ENCODE data around the gene LENG8.
"Not testable (repeated sequence)": the region's sequence is repeated elsewhere in the genome, so short reads cannot be mapped to it uniquely, and the experiment has no call there.

LENG8 gene

DNA sequence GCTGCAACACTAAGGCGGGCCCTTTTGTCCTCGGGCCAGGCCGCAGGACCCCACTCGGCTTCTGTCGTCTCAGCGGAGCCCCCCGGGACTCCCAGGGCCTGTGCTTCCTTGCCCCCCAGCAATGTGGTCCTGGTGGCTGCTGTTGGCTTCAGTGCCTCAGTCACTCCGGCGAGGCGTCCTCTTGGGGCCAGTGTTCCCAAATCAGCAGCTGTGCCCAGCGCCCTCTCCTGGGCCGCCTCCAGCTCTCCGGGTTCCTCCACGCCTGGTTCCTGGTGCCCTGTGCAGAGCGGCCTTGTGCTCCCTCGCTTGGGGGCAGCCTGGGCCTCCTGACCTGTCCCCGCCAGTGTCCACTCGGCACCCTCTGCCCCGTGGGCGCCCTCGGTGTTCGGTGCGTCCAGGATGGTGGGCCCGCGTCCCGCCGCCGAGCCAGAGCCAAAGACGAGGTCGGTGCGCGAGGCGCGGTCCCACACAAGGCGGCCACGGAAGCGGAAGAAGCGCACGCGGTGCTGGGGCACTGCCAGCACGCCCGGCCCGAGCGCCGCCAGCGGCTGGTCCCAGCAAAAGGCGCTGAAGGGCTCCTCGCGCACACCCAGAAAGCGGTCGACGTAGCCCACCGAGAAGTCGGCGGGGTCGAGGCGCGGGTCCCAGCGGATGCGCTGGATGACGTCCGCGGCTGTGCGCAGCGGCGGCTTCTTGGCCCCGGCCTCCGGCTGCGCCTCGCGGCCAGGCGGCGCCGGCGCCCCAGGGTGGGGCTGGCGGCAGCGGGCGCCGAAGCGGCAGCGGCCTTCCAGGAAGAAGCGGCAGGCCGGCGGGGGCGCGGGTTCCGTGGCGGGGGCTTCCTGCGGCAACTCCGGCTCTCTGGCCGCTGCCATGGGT lies 13.9 kb downstream of the LENG8 start:
- H3K27me3 ChIP-seq (ENCODE audit: control insufficient read depth, insufficient read depth, low read length) = 0 out of 2 replicates have a peak, but pooled peaks cover 4% of the 10 kb centered on the region
- H3K9ac ChIP-seq (ENCODE audit: low read depth, low read length) = peak overlapping the region; percentile 77
- H3K36me3 ChIP-seq (ENCODE audit: control insufficient read depth, insufficient read depth, low read length) = peaks cover 40% of the 10 kb centered on the region
- no peaks in the 10 kb centered on the region for H3K9me3 ChIP-seq (ENCODE audit: control insufficient read depth, insufficient read depth, low read length)
- peak overlapping the region; percentile 99 for H3K27ac ChIP-seq (ENCODE audit: low read depth, low read length)
- peak overlapping the region; percentile 78 for H3K4me3 ChIP-seq (ENCODE audit: low read depth, low read length)
- no peaks in the 10 kb centered on the region for H3K4me1 ChIP-seq (ENCODE audit: control insufficient read depth, insufficient read depth, low read length)

DNA sequence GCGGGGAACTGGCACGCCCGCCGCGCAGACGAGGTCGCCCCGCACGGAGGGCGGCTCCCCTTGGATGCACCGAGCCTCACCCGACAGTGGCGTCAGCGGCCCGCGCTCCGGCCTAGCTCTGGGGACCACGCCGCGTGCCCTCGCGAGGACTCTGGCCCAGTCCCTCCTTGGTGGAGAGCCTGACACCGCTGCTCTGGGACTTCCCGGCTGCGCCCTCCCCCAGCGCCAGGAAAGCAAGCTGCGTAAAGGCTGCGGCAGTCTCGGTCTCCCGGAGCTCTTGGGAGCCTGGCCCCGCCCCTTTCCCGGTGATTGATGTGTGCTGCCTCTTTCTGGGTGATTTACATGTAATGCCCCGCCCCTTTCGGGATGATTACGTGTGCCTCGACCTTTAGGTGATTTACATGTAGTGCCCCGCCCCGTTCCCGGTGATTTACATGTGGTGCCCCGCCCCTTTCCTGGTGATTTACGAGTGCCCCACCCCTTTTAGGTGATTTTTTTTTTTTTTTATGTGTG lies 14.6 kb downstream of the LENG8 start, which contains the start of gene LENG9:
TSS of gene LENG9 (minus strand) at position 248 of the 513 bp plus-strand sequence. CDS start 252 bp downstream, outside the sequence.
- Histone ChIP-seq H3K27me3 (ENCODE audit: control insufficient read depth, insufficient read depth, low read length) (0 out of 2 replicates have a peak, but pooled peaks cover 4% of the 10 kb centered on the region), H3K4me1 (ENCODE audit: control insufficient read depth, insufficient read depth, low read length) (no peaks in the 10 kb centered on the region), H3K9me3 (ENCODE audit: control insufficient read depth, insufficient read depth, low read length) (no peaks in the 10 kb centered on the region), H3K9ac (ENCODE audit: low read depth, low read length) (peak within 1 kb of the TSS; percentile 77), H3K27ac (ENCODE audit: low read depth, low read length) (peak within 1 kb of the TSS; percentile 99), H3K4me3 (ENCODE audit: low read depth, low read length) (peak within 1 kb of the TSS; percentile 78), H3K36me3 (ENCODE audit: control insufficient read depth, insufficient read depth, low read length) (peaks cover 34% of the 10 kb centered on the region)

- Histone ChIP-seq H3K27ac (ENCODE audit: low read depth, low read length) (peak overlapping the region; percentile 99), H3K4me3 (ENCODE audit: low read depth, low read length) (peak overlapping the region; percentile 78), H3K27me3 (ENCODE audit: control insufficient read depth, insufficient read depth, low read length) (0 out of 2 replicates have a peak, but pooled peaks cover 4% of the 10 kb centered on the region), H3K4me1 (ENCODE audit: control insufficient read depth, insufficient read depth, low read length) (no peaks in the 10 kb centered on the region), H3K36me3 (ENCODE audit: control insufficient read depth, insufficient read depth, low read length) (peaks cover 28% of the 10 kb centered on the region), H3K9me3 (ENCODE audit: control insufficient read depth, insufficient read depth, low read length) (no peaks in the 10 kb centered on the region), H3K9ac (ENCODE audit: low read depth, low read length) (peak overlapping the region; percentile 68)
Observed at GRCh38 chr19:54464044-54464629, 15.1 kb downstream of the LENG8 start.

DNA sequence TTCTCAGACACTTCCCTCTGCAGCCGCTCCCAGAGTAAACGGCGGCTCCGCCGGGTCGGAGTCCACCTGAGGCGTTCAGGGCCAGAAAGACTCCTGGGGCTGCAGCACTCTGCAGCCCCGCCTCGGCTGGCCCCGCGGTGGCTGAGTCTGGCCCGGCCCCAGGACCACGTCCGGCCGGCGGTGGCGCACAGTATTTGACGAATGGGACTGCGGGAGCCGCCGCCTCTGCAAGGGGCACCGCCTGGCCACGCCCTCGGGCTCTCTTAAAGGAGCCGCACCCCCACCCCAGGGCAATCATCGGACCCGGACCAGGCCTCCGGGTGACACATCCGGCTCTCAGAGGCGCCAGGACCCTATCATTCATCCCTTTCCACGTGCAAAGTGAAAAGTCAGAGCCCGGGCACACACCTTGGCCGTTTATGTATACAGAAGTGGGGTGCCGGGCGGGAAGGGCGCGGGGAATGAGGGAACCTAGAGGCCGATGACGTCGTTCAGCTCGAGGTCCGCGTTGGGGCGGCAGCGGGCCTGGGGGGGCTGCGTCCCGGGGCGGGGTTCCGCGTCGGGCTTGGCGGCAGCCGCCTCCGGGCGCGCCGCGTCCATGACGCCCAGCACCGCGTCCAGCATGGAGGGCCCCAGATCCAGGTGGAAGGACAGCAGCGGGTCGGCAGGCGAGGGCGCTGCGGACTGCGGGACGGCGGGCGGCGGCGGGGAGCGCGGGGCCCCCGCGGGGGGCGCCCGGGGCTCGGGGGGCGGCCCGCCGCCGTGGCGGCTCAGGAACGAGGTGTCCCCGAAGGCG lies 15.8 kb downstream of the LENG8 start:
- Histone ChIP-seq H3K4me3 (ENCODE audit: low read depth, low read length) (peak overlapping the region; percentile 78), H3K4me1 (ENCODE audit: control insufficient read depth, insufficient read depth, low read length) (no peaks in the 10 kb centered on the region), H3K36me3 (ENCODE audit: control insufficient read depth, insufficient read depth, low read length) (peaks cover 21% of the 10 kb centered on the region), H3K9ac (ENCODE audit: low read depth, low read length) (peak overlapping the region; percentile 68), H3K9me3 (ENCODE audit: control insufficient read depth, insufficient read depth, low read length) (no peaks in the 10 kb centered on the region), H3K27ac (ENCODE audit: low read depth, low read length) (peak overlapping the region; percentile 99), H3K27me3 (ENCODE audit: control insufficient read depth, insufficient read depth, low read length) (peaks cover 8% of the 10 kb centered on the region)

DNA sequence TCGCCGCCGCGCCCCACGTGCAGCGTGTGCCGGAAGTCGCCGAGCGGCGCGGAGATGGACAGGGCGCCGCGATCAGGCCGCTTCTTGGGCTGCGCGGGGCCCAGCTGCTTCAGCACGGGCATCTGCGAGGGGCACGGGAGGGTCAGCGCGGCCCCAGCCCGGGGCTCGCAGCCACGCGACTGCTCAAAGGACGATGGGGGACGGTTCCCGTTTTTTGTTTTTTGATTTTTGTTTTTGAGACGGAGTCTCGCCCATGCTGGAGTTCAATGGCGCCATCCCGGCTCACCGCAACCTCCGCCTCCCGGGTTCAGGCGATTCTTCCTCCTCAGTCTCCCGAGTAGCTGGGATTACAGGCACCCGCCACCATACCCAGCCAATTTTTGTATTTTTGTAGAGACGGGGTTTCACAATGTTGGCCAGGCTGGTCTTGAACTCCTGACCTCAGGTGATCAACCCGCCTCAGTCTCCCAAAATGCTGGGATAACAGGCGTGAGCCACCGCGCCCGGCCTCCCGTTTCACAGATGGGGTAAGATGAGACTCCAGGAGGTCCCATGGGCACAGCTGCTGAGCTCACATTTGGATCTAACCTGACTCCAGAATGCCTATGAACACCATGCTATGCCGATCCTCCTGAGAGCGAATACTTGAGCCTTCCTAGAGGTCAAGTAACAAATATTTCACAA lies 16.6 kb downstream of the LENG8 start:
- no peaks in the 10 kb centered on the region for H3K9me3 ChIP-seq (ENCODE audit: control insufficient read depth, insufficient read depth, low read length)
- peaks cover 15% of the 10 kb centered on the region for H3K27me3 ChIP-seq (ENCODE audit: control insufficient read depth, insufficient read depth, low read length)
- no peaks in the 10 kb centered on the region for H3K4me1 ChIP-seq (ENCODE audit: control insufficient read depth, insufficient read depth, low read length)
- H3K27ac ChIP-seq (ENCODE audit: low read depth, low read length) = no peak overlapping the region
- H3K36me3 ChIP-seq (ENCODE audit: control insufficient read depth, insufficient read depth, low read length) = peaks cover 16% of the 10 kb centered on the region
- no peak overlapping the region for H3K9ac ChIP-seq (ENCODE audit: low read depth, low read length)
- H3K4me3 ChIP-seq (ENCODE audit: low read depth, low read length) = peak overlapping the region; percentile 78; the same call in 1 of the 2 replicates

DNA sequence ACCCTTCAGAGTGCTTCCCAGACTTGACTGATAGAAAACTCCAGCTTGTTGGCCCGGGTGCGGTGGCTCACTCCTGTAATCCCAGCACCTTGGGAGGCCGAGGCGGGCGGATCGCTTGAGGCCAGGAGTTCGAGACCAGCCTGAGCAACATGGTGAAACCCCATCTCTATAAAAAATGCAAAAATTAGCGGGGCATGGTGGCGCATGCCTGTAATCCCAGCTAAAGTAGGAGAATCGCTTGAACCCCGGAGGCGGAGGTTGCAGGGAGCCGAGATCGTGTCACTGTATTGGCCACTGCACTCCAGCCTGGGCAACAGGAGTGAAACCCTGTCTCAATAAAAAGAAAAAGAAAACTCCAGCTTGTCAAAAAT lies 17.1 kb downstream of the LENG8 start:
- Histone ChIP-seq H3K27me3 (ENCODE audit: control insufficient read depth, insufficient read depth, low read length) (peaks cover 20% of the 10 kb centered on the region), H3K36me3 (ENCODE audit: control insufficient read depth, insufficient read depth, low read length) (peaks cover 12% of the 10 kb centered on the region)
- H3K4me3 ChIP-seq (ENCODE audit: low read depth, low read length); H3K27ac ChIP-seq (ENCODE audit: low read depth, low read length); H3K9ac ChIP-seq (ENCODE audit: low read depth, low read length); H3K4me1 ChIP-seq (ENCODE audit: control insufficient read depth, insufficient read depth, low read length); H3K9me3 ChIP-seq (ENCODE audit: control insufficient read depth, insufficient read depth, low read length): not testable (repeated sequence)

GRCh38 chr19:54469496-54469934 lies 20.5 kb downstream of the LENG8 start:
- Histone ChIP-seq H3K4me1 (ENCODE audit: control insufficient read depth, insufficient read depth, low read length) (peaks cover 11% of the 10 kb centered on the region; the same call in 1 of the 2 replicates), H3K4me3 (ENCODE audit: low read depth, low read length) (no peak overlapping the region), H3K36me3 (ENCODE audit: control insufficient read depth, insufficient read depth, low read length) (no peaks in the 10 kb centered on the region), H3K27me3 (ENCODE audit: control insufficient read depth, insufficient read depth, low read length) (peaks cover 25% of the 10 kb centered on the region), H3K27ac (ENCODE audit: low read depth, low read length) (no peak overlapping the region), H3K9me3 (ENCODE audit: control insufficient read depth, insufficient read depth, low read length) (no peaks in the 10 kb centered on the region), H3K9ac (ENCODE audit: low read depth, low read length) (no peak overlapping the region)

GRCh38 chr19:54470276-54470887 lies 21.4 kb downstream of the LENG8 start:
- no peaks in the 10 kb centered on the region for H3K9me3 ChIP-seq (ENCODE audit: control insufficient read depth, insufficient read depth, low read length)
- peak overlapping the region; percentile 49; the same call in 1 of the 2 replicates for H3K4me3 ChIP-seq (ENCODE audit: low read depth, low read length)
- peaks cover 25% of the 10 kb centered on the region for H3K27me3 ChIP-seq (ENCODE audit: control insufficient read depth, insufficient read depth, low read length)
- peaks cover 11% of the 10 kb centered on the region; the same call in 1 of the 2 replicates for H3K4me1 ChIP-seq (ENCODE audit: control insufficient read depth, insufficient read depth, low read length)
- peak overlapping the region; percentile 51; the same call in 1 of the 2 replicates for H3K9ac ChIP-seq (ENCODE audit: low read depth, low read length)
- H3K36me3 ChIP-seq (ENCODE audit: control insufficient read depth, insufficient read depth, low read length) = no peaks in the 10 kb centered on the region
- H3K27ac ChIP-seq (ENCODE audit: low read depth, low read length) = no peak overlapping the region

GRCh38 chr19:54470991-54471782 lies 22.2 kb downstream of the LENG8 start:
- Histone ChIP-seq H3K27ac (ENCODE audit: low read depth, low read length) (no peak overlapping the region), H3K4me1 (ENCODE audit: control insufficient read depth, insufficient read depth, low read length) (peaks cover 11% of the 10 kb centered on the region; the same call in 1 of the 2 replicates), H3K9me3 (ENCODE audit: control insufficient read depth, insufficient read depth, low read length) (no peaks in the 10 kb centered on the region), H3K27me3 (ENCODE audit: control insufficient read depth, insufficient read depth, low read length) (peaks cover 24% of the 10 kb centered on the region), H3K4me3 (ENCODE audit: low read depth, low read length) (peak overlapping the region; percentile 49), H3K36me3 (ENCODE audit: control insufficient read depth, insufficient read depth, low read length) (no peaks in the 10 kb centered on the region), H3K9ac (ENCODE audit: low read depth, low read length) (peak overlapping the region; percentile 51)
